ENCODE data around the gene MORN3.
"Not testable (repeated sequence)": the region's sequence is repeated elsewhere in the genome, so short reads cannot be mapped to it uniquely, and the experiment has no call there.

MORN3 gene, protein sequence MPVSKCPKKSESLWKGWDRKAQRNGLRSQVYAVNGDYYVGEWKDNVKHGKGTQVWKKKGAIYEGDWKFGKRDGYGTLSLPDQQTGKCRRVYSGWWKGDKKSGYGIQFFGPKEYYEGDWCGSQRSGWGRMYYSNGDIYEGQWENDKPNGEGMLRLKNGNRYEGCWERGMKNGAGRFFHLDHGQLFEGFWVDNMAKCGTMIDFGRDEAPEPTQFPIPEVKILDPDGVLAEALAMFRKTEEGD

GRCh38 chr12:121669521-121669900, at the start of gene MORN3:
MORN3 (minus strand) TSS chr12:121669654; CDS start chr12:121669483, 171 bp downstream.
- no peak for DNase-seq (ENCODE audit: low spot score)

DNA sequence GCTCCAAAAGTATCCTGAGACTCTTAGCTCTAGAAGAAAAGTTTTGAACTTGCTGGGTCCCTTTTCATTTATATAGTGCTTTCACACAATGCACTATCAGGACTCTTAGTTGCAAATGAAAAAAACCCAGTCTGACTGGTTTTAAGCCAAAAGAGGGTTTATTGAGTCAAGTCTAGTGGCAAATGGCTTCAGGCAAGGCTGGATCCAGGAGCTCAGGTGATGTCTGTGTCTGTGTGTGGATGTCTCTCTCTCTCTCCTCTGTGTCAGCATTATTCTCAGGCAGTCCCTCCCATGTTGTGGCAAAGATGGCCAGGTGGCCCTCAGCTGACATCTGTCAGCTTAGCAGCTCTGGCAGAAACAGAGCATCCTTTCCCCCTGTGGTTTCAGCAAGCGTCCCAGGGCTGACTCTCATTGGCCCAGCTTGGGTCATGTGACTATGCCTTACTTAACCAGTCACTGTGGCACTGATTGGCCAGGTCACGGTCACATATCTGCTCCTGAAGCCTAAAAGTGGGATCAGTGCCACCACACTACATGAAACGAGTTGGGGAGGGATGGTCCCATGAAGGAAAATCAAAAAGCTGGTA, 49.3 kb upstream of the MORN3 start:
- DNase-seq (ENCODE audit: low spot score): peak; percentile 76

GRCh38 chr12:121717041-121717699, 47.7 kb upstream of the MORN3 start:
- no peak for DNase-seq (ENCODE audit: low spot score)

DNA sequence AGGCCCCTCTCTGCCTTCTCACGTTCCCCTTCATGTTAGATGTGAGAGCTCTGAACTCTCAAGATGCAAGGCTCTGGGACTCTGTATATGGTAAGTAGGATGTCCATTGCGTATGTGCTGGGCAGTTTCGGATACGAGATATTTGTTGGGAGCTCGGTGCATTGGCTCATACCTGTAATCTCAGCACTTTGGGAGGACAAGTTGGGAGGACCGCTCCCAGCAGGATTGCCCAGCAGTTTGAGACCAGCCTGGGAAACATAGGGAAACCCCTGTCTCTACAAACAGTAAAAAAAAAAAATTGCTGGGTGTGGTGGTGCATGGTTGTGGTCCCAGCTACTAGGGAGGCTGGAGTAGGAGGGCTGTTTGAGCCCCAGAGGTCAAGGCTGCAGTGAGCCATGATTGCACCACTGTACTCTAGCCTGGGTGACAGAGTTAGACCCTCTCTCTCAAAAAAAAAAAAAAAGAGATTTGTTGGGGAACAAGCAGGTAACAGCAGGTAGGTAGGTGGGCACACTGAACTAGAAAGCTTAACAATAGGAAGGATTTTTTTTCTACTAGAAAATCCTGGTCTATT, 46.5 kb upstream of the MORN3 start:
- no peak for DNase-seq (ENCODE audit: low spot score)

DNA sequence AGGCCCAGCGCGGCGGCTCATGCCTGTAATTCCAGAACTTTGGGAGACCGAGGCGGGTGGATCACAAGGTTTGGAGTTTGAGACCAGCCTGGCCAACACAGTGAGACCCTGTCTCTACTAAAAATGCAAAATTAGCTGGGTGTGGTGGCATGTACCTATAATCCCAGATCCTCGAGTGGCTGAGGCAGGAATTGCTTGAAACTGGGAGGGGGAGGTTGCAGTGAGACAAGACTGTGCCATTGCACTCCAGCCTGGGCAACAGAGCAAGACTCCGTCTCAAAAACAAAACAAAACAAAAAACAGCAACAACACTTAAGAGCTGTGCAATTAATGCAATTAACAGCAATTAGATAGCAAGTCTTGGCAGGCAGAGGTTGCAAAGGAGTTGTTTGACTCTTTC, 45.6 kb upstream of the MORN3 start:
- DNase-seq (ENCODE audit: low spot score): not testable (repeated sequence)

- DNase-seq (ENCODE audit: low spot score): peak; percentile 39
Observed at GRCh38 chr12:121713793-121714192, 44.3 kb upstream of the MORN3 start.

DNA sequence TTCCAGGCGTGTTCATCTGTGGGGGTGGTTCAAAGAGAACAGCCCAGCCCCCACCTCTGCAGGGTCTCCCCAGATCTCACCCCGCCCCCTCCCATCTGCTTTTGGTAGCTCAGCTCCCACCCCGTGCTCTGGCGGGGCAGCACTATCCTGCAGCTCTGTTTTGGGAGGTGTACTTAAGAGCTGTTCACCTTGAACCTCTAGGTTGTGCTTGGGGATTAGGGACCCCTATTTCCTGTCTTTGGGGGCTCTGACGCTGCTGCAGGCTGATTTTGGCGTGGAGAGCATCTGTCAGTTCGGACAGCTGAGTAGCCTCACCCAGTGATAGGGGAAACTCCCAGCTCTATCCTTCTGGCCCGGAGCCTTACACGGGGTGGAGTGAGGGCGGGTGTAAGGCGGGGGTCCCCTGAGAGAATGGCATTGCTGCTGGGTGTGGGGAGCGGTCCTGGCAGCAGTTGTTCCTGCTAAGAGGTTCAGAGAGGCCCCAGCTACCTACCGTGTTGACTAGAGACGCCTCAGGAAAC, 43.9 kb upstream of the MORN3 start:
- no peak for DNase-seq (ENCODE audit: low spot score)

GRCh38 chr12:121712461-121713256, 43.2 kb upstream of the MORN3 start, which contains the start of gene TMEM120B:
TMEM120B (plus strand) TSS chr12:121712752; CDS start chr12:121712896, 144 bp downstream.
- peak; percentile 81 for DNase-seq (ENCODE audit: low spot score)

DNA sequence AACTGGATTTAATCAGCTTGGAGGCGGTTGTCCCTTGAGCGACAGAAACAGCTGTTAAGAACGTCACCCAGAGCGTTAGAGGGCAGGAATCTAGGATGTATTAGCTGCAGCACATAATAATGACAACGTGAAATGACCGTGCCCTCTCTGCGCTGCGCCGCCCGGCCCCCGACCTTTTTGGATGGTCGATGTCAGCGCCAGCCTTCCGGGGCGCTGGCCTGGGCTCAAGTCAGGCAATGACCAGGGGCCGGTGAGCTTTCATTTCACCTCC, 42.7 kb upstream of the MORN3 start:
- peak; percentile 62 for DNase-seq (ENCODE audit: low spot score)

- DNase-seq (ENCODE audit: low spot score): no peak
Observed at GRCh38 chr12:121711361-121712189, 42.1 kb upstream of the MORN3 start.

DNA sequence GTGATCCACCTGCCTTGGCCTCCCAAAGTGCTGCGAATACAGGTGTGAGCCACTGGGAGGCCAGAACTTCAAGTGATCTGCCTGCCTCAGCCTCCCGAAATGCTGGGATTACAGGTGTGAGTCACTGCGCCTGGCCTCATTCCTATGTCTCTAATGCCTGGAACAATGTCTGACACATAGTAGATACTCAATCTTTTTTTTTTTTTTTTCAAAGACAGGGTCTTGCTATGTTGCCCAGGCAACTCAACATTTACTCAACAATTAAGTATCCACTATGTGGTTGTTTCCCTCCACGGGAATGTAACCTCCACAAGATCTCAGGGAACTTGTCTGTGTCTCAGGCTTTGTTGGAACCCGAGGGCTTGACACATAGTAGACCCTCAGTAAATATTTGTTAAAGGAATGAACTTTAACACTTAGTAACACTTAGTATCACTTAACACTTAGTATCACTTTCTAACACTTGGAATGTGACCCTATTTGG, 40.1 kb upstream of the MORN3 start:
- no peak for DNase-seq (ENCODE audit: low spot score)

DNA sequence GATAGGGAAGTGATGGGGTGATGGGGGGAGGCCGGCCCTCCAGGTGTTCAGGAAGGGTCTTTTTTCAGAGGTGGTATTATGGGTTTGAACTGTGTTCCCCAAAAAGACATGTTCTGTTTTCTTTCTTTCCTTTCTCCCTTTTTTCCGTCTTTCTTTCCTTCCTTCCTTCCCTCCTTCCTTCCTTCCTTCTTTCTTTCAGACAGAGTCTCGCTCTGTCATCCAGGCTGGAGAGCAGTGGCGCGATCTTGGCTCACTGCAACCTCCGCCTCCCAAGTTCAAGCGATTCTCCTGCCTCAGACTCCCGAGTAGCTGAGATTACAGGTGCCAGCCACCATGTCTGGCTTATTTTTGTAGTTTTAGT, 39.6 kb upstream of the MORN3 start:
- DNase-seq (ENCODE audit: low spot score): not testable (repeated sequence)

DNA sequence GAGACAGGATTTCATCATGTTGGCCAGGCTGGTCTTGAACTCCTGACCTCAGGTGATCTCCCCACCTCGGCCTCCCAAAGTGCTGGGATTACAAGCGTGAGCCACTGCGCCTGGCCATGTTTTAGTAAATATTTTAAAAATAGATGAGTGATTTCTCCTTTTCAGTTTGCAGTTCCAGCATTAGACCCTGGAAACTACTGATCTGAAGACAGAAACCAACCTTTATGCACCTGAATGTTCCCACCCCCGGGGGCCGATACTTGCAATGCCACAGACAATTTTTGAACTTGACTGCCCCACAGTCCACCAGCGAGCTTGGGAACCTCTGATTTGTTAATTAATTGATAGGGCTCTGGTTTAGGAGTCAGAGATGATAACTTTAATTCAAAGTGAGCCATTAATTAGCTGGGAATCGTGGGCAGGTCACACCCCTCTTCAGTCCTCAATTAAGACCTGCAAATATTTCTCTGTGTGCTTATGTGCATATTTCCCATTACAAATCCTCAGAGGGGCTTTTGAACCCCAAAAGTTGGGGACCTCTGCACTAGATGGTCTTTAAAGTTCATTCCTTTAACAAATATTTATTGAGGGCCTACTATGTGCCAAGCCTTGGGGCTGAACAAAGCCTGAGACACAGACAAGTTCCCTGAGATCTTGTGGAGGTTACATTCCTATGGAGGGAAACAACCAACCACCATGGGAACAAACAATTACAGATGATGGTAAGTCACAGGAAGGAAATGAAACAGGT, 39.0 kb upstream of the MORN3 start:
- no peak for DNase-seq (ENCODE audit: low spot score)

GRCh38 chr12:121705514-121705913, 36.1 kb upstream of the MORN3 start:
- no peak for DNase-seq (ENCODE audit: low spot score)

DNA sequence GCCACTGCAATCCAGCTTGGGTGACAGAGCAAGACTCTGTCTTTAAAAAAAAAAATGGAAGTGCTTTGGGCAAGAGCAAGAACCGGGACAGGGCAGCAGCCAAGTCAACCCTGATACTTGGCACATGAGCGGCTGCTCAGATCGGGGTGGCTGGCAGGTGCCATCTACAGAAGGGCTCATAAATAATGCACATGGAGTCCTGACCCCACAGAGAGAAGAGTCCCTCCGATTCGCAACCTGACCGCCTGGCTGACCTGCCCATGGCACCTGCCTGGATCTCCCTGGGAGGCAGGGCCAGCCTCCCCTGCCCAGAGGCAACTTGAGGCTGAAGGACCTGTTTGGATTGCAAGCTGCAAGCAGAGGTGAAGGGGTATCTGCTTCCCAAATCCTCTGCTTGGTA, 33.5 kb upstream of the MORN3 start:
- no peak for DNase-seq (ENCODE audit: low spot score)

DNA sequence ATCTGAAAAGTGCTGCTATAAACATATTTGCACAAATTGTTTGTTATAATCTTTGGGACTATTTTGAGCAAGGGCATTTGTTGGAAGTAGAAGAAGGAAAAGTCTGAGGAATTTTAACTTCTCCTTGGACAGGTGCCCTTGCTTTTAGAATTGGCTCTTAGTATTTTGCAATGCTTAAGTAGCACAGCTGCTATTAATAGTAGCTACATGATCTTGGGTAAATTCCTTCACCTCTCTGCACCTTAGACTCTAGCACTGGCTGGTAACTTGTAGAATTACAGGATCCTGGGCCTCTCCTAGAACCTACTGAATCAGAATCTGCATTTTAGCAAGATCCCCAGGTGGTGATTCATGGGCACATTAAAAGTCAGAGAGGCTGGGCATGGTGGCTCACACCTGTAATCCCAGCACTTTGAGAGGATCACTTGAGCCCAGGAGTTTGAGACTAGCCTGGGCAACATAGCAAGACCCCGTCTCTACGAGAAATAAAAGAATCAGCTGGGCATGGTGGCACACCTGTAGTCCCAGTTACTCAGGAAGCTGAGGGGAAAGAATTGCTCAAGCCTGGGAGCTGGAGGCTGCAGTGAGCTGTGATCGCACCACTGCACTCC, 32.3 kb upstream of the MORN3 start:
- no peak for DNase-seq (ENCODE audit: low spot score)

DNA sequence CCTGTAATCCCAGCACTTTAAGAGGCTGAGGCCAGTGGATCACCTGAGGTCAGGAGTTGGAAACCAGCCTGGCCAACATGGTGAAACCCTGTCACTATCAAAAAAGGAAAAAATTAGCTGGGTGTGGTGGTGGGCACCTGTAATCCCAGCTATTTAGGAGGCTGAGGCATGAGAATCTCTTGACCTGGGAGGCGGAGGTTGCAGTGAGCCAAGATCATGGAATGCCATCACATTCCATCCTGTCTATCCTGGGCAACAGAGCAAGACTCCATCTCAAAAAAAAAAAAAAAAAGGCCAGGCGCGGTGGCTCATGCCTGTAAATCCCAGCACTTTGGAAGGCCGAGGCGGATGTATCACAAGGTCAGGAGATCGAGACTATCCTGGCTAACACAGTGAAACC, 28.4 kb upstream of the MORN3 start:
- DNase-seq (ENCODE audit: low spot score): not testable (repeated sequence)

- peak; percentile 77 for DNase-seq (ENCODE audit: low spot score)
Observed at GRCh38 chr12:121697093-121697698, 27.7 kb upstream of the MORN3 start.

DNA sequence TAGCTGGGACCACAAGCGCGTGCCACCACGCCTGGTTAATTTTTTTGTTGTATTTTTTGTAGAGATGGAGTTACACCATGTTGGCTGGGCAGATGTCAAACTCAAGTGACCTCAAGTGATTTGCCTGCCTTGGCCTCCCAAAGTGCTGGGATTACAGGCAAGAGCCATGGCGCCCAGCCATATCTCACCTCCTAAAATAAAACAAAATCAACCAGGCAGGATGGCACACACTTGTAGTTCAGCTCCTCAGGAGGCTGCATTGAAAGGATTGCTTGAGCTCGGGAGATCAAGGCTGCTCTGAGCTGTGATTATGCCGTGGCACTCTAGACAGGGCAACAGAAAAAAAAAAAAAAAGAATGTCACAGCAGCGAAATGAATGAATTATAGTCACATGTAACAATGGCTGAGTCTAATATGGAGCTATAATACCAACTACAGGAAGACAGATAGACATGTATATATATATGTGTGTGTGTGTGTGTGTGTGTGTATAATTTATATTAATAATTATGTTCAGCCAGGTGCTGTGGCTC, 23.8 kb upstream of the MORN3 start:
- no peak for DNase-seq (ENCODE audit: low spot score)

Measured in NAMALWA (cell line).